DOHH2 (cell line): ENCODE measurements around the gene NCLN.

Source experiments
- H3F3A ChIP-seq: fragments of 200-600 bp; sonication (generic), shearing (Covaris generic); 2 replicates; pipeline ENCODE4 v1.6.0; 2016; ENCODE audit warnings: antibody characterized with exemption, mild to moderate bottlenecking; ENCODE audit not compliant: control insufficient read depth, insufficient read depth
- H3K27ac ChIP-seq: fragments of 200-600 bp; sonication (generic); 2 replicates; pipeline ENCODE4 v1.5.1; 2014; ENCODE audit warnings: low read depth, mild to moderate bottlenecking, low read length, moderate library complexity
- H3K27me3 ChIP-seq: fragments of 200-600 bp; sonication (generic); 2 replicates; pipeline ENCODE4 v1.6.1; 2014; ENCODE audit warnings: mild to moderate bottlenecking, low read length, mixed read lengths; ENCODE audit not compliant: control insufficient read depth
- H3K36me3 ChIP-seq: fragments of 200-600 bp; sonication (generic); 2 replicates; pipeline ENCODE4 v1.6.1; 2014; ENCODE audit warnings: mild to moderate bottlenecking, low read length, moderate library complexity, mixed read lengths; ENCODE audit not compliant: control insufficient read depth
- H3K4me1 ChIP-seq: fragments of 200-600 bp; sonication (generic); 2 replicates; pipeline ENCODE4 v1.6.1; 2014; ENCODE audit warnings: mild to moderate bottlenecking, low read length, mixed read lengths; ENCODE audit not compliant: control insufficient read depth
- H3K4me2 ChIP-seq: fragments of 200-600 bp; sonication (generic); 2 replicates; pipeline ENCODE4 v1.6.0; 2014; ENCODE audit warnings: mild to moderate bottlenecking, low read length, moderate library complexity
- H3K4me3 ChIP-seq: fragments of 200-600 bp; sonication (generic); 2 replicates; pipeline ENCODE4 v1.5.1; 2014; ENCODE audit warnings: mild to moderate bottlenecking, low read length, mixed read lengths
- H3K79me2 ChIP-seq: fragments of 200-600 bp; sonication (generic); 2 replicates; pipeline ENCODE4 v1.6.1; 2014; ENCODE audit warnings: mild to moderate bottlenecking, low read length, mixed read lengths; ENCODE audit not compliant: control insufficient read depth
- H3K9me2 ChIP-seq: fragments of 200-600 bp; sonication (generic); replicated peaks from 2 replicates; pipeline ENCODE4 v1.6.1; 2014; ENCODE audit warnings: mild to moderate bottlenecking, low read length, mixed read lengths; ENCODE audit not compliant: control insufficient read depth
- H3K9me3 ChIP-seq: fragments of 200-600 bp; sonication (generic); 2 replicates; pipeline ENCODE4 v1.6.1; 2014; ENCODE audit warnings: antibody characterized with exemption, low read length, mixed read lengths; ENCODE audit not compliant: control insufficient read depth, insufficient read depth
- H4K20me1 ChIP-seq: fragments of 200-600 bp; sonication (generic); 2 replicates; pipeline ENCODE4 v1.6.0; 2014; ENCODE audit warnings: low read depth, mild to moderate bottlenecking, antibody characterized with exemption, low read length, moderate library complexity; ENCODE audit not compliant: control insufficient read depth, insufficient read depth
- EZH2phosphoT487 ChIP-seq: fragments of 200-600 bp; sonication (generic); IDR thresholded peaks from 2 replicates; pipeline ENCODE4 v1.6.1; 2017; ENCODE audit warnings: borderline replicate concordance, mild to moderate bottlenecking, antibody characterized with exemption, low read length, moderate library complexity, mixed read lengths
- TF ChIP-seq, protein P1 (sequence below): fragments of 200-600 bp; sonication (generic); IDR thresholded peaks from one replicate; pipeline ENCODE4 v1.5.1; 2014; ENCODE audit warnings: antibody characterized with exemption, mild to moderate bottlenecking, low read depth, low read length; ENCODE audit not compliant: poor library complexity, severe bottlenecking

The NCLN gene

DNA sequence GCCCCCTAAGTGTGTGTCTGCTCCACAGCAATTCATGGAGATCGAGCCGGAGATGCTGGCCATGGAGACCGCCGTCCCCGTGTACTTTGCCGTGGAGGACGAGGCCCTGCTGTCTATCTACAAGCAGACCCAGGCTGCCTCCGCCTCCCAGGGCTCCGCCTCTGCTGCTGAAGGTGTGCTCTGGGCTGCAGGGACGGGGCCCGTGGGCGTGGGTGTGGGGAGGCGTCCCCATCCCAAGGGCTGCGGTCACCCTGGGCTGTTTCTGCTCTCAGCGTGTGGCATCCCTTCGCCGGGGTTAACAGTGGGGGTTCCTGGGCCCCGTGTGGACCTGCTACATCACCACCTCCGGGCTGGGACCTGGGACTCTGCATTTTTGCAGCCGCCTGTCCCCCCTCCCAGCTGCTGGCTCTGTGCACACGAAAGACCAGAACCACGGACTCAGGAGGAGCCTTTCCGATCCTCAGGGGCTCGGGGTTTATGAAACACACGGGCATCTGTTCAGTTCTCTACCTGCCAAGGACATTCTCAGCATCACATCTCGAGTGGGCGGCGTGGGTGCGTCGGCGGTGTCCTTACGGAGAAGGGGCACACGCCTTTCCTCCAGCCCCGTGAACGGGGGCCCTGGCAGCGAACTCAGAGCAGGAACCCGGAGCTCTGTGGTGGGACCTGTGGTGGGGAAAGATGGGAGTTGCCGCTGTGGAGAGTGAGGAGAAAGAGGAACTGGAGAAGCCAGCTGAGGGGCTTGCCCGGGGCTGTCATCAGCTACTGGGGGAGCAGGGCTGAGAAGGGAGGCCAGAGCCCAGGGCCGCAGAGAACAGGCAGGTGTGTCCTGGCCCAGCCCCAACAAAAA lies 7.8 kb downstream of the NCLN start:
- peaks cover 5% of the 10 kb centered on the region; the same call in 1 of the 2 replicates for H3K4me1 ChIP-seq
- no peaks in the 10 kb centered on the region for H3F3A ChIP-seq
- H3K4me3 ChIP-seq: no peak overlapping the region
- H3K4me2 ChIP-seq: no peak overlapping the region
- H4K20me1 ChIP-seq: peaks cover 13% of the 10 kb centered on the region; the same call in 1 of the 2 replicates
- H3K27me3 ChIP-seq: no peaks in the 10 kb centered on the region
- no peaks in the 10 kb centered on the region for H3K9me3 ChIP-seq
- TF ChIP-seq EZH2phosphoT487: no peak
- TF ChIP-seq, protein P1, sequence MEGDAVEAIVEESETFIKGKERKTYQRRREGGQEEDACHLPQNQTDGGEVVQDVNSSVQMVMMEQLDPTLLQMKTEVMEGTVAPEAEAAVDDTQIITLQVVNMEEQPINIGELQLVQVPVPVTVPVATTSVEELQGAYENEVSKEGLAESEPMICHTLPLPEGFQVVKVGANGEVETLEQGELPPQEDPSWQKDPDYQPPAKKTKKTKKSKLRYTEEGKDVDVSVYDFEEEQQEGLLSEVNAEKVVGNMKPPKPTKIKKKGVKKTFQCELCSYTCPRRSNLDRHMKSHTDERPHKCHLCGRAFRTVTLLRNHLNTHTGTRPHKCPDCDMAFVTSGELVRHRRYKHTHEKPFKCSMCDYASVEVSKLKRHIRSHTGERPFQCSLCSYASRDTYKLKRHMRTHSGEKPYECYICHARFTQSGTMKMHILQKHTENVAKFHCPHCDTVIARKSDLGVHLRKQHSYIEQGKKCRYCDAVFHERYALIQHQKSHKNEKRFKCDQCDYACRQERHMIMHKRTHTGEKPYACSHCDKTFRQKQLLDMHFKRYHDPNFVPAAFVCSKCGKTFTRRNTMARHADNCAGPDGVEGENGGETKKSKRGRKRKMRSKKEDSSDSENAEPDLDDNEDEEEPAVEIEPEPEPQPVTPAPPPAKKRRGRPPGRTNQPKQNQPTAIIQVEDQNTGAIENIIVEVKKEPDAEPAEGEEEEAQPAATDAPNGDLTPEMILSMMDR: no peak
- no peak overlapping the region for H3K27ac ChIP-seq
- H3K9me2 ChIP-seq: no peaks in the 10 kb centered on the region
- H3K36me3 ChIP-seq: peaks cover 40% of the 10 kb centered on the region
- peaks cover 56% of the 10 kb centered on the region for H3K79me2 ChIP-seq

- Histone ChIP-seq H3K79me2 (peaks cover 47% of the 10 kb centered on the region), H3K4me1 (peaks cover 5% of the 10 kb centered on the region; the same call in 1 of the 2 replicates), H3K9me3 (no peaks in the 10 kb centered on the region), H3K4me2 (no peak overlapping the region), H3K9me2 (no peaks in the 10 kb centered on the region), H4K20me1 (peaks cover 5% of the 10 kb centered on the region; the same call in 1 of the 2 replicates), H3K27me3 (no peaks in the 10 kb centered on the region), H3K4me3 (no peak overlapping the region), H3F3A (no peaks in the 10 kb centered on the region), H3K36me3 (peaks cover 38% of the 10 kb centered on the region), H3K27ac (no peak overlapping the region)
- TF ChIP-seq, protein P1: no peak
- TF ChIP-seq EZH2phosphoT487: no peak
These were observed 8.7 kb downstream of the NCLN start for GRCh38 chr19:3194106-3195087.

DNA sequence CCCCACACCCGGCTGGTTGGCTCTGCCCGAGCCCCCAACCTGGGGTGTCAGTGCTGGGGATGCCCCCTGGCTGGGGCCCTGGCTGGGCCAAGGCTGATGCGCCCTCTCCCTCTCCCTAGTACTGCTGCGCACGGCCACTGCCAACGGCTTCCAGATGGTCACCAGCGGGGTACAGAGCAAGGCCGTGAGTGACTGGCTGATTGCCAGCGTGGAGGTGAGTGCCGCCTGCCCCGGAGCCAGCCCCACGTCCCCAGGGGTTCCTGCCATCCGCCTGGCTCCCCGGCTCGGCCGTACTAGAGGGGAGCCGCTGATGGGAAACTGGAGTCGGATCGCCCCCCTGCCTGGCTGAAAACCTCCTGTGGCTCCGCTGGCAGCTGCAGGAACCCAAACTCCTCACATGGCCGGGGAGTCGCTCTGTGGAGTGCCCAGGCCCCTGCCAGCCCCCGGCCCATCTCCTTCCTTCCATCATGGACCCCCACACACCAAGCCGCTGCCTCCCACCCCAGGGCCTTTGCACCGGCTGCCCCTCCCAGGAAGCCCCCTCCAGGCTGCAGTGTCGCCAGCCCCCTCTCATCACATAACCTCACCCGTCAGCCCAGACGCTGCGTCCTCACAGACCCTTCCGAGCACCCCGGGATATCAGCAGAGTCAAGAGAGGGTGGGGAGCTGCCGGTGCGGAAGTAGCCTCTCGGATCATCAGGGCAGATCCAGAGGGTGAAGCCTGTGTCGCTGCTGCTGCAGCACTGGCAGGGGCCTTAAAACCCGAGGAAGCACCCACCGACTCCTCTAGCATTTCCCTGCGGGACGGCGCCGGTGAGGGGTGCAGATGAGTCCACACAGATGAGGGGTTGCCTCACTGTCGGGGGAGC lies 10.6 kb downstream of the NCLN start:
- H3K27ac ChIP-seq: no peak overlapping the region
- peaks cover 40% of the 10 kb centered on the region for H3K36me3 ChIP-seq
- H3K4me1 ChIP-seq: peaks cover 3% of the 10 kb centered on the region; the same call in 1 of the 2 replicates

More for the DNA sequence above, 10.6 kb downstream of the NCLN start:
- Histone ChIP-seq H4K20me1 (no peaks in the 10 kb centered on the region), H3K9me2 (no peaks in the 10 kb centered on the region), H3K4me3 (no peak overlapping the region), H3K79me2 (peaks cover 28% of the 10 kb centered on the region), H3K4me2 (no peak overlapping the region), H3F3A (no peaks in the 10 kb centered on the region), H3K27me3 (no peaks in the 10 kb centered on the region), H3K9me3 (no peaks in the 10 kb centered on the region)
- TF ChIP-seq, protein P1: no peak
- TF ChIP-seq EZH2phosphoT487: no peak
